H9 (cell line): Measurements from ENCODE around the gene TMEM204. TPM values are rescaled to one million over a fixed set of nuclear protein-coding genes. Genes with fewer than 3 reads are reported as not detected.

Source experiments
- DNase-seq: peaks from one replicate; pipeline ENCODE4 v3.0.0-alpha.2; 2017
- H2AFZ ChIP-seq: one replicate; pipeline ENCODE4 v1.6.1; 2013; ENCODE audit warnings: mild to moderate bottlenecking, low read length, control low read depth, moderate library complexity
- H2AK5ac ChIP-seq: 2 replicates; pipeline ENCODE4 v1.6.1; 2013; ENCODE audit warnings: low read length, control low read depth, mixed read lengths; ENCODE audit not compliant: insufficient read length
- H2BK120ac ChIP-seq: one replicate; pipeline ENCODE4 v1.6.1; 2013; ENCODE audit warnings: low read depth, mild to moderate bottlenecking, low read length, control low read depth, inconsistent platforms; ENCODE audit not compliant: poor library complexity, severe bottlenecking
- H2BK12ac ChIP-seq: 2 replicates; pipeline ENCODE4 v1.6.1; 2013; ENCODE audit warnings: low read length, control low read depth, mixed read lengths, low read depth; ENCODE audit not compliant: insufficient read length
- H2BK15ac ChIP-seq: 2 replicates; pipeline ENCODE4 v1.6.1; 2013; ENCODE audit warnings: low read depth, low read length, control low read depth
- H2BK20ac ChIP-seq: one replicate; pipeline ENCODE4 v1.6.1; 2013; ENCODE audit warnings: low read depth, mild to moderate bottlenecking, low read length, control low read depth, inconsistent platforms; ENCODE audit not compliant: poor library complexity, severe bottlenecking
- H2BK5ac ChIP-seq: 2 replicates; pipeline ENCODE4 v1.6.1; 2013; ENCODE audit warnings: low read length, control low read depth, mixed read lengths; ENCODE audit not compliant: insufficient read length
- H3K14ac ChIP-seq: 2 replicates; pipeline ENCODE4 v1.6.1; 2013; ENCODE audit warnings: low read length, control low read depth; ENCODE audit not compliant: insufficient read depth
- H3K18ac ChIP-seq: 2 replicates; pipeline ENCODE4 v1.6.1; 2013; ENCODE audit warnings: low read depth, mild to moderate bottlenecking, mixed read lengths, low read length, control low read depth; ENCODE audit not compliant: insufficient read length
- H3K23ac ChIP-seq: 2 replicates; pipeline ENCODE4 v1.6.1; 2013; ENCODE audit warnings: low read length, control low read depth, mixed read lengths, low read depth; ENCODE audit not compliant: insufficient read length
- H3K23me2 ChIP-seq: 2 replicates; pipeline ENCODE4 v1.6.1; 2013; ENCODE audit warnings: low read depth, mild to moderate bottlenecking, mixed read lengths, low read length, control low read depth; ENCODE audit not compliant: insufficient read length, poor library complexity, severe bottlenecking
- H3K27ac ChIP-seq: 2 replicates; pipeline ENCODE4 v1.5.1; 2013; ENCODE audit warnings: low read length, control low read depth, mixed read lengths, low read depth; ENCODE audit not compliant: insufficient read length
- H3K27me3 ChIP-seq: 2 replicates; pipeline ENCODE4 v1.6.1; 2013; ENCODE audit warnings: low read length, control low read depth, inconsistent platforms; ENCODE audit not compliant: insufficient read depth
- H3K4ac ChIP-seq: 2 replicates; pipeline ENCODE4 v1.6.1; 2013; ENCODE audit warnings: low read depth, mild to moderate bottlenecking, control low read depth, inconsistent platforms, low read length, moderate library complexity
- H3K4me1 ChIP-seq: 2 replicates; pipeline ENCODE4 v1.6.1; 2013; ENCODE audit warnings: low read length, control low read depth, inconsistent platforms; ENCODE audit not compliant: insufficient read depth
- H3K4me2 ChIP-seq: 2 replicates; pipeline ENCODE4 v1.6.1; 2013; ENCODE audit warnings: low read length, control low read depth, mixed read lengths; ENCODE audit not compliant: insufficient read length, insufficient read depth
- H3K56ac ChIP-seq: 2 replicates; pipeline ENCODE4 v1.6.1; 2013; ENCODE audit warnings: low read depth, mild to moderate bottlenecking, mixed read lengths, low read length, control low read depth; ENCODE audit not compliant: insufficient read length
- H3K79me1 ChIP-seq: 2 replicates; pipeline ENCODE4 v1.6.1; 2013; ENCODE audit warnings: low read depth, mild to moderate bottlenecking, moderate library complexity, low read length, control low read depth, inconsistent platforms; ENCODE audit not compliant: insufficient read depth, poor library complexity, severe bottlenecking
- H3K79me2 ChIP-seq: 2 replicates; pipeline ENCODE4 v1.6.1; 2013; ENCODE audit warnings: low read length, control low read depth, inconsistent platforms; ENCODE audit not compliant: insufficient read depth
- H3K9ac ChIP-seq: 2 replicates; pipeline ENCODE4 v1.6.1; 2013; ENCODE audit warnings: low read length, control low read depth, mixed read lengths; ENCODE audit not compliant: insufficient read length; ENCODE audit errors: extremely low read depth
- H3K9me3 ChIP-seq: one replicate; pipeline ENCODE4 v1.6.1; 2013; ENCODE audit warnings: low read depth, low read length, inconsistent platforms; ENCODE audit not compliant: control insufficient read depth
- H3T11ph ChIP-seq: one replicate; pipeline ENCODE4 v1.6.1; 2013; ENCODE audit warnings: mild to moderate bottlenecking, low read length, control low read depth, inconsistent platforms
- H4K20me1 ChIP-seq: one replicate; pipeline ENCODE4 v1.6.1; 2013; ENCODE audit not compliant: control insufficient read depth, insufficient read length, insufficient read depth
- H4K5ac ChIP-seq: 2 replicates; pipeline ENCODE4 v1.6.1; 2013; ENCODE audit warnings: low read depth, mild to moderate bottlenecking, mixed read lengths, low read length, control low read depth; ENCODE audit not compliant: insufficient read length
- H4K8ac ChIP-seq: replicated peaks from 2 replicates; pipeline ENCODE4 v1.6.1; 2013; ENCODE audit warnings: low read length, control low read depth, mixed read lengths, low read depth; ENCODE audit not compliant: insufficient read length
- H4K91ac ChIP-seq: 2 replicates; pipeline ENCODE4 v1.6.1; 2013; ENCODE audit warnings: low read depth, mild to moderate bottlenecking, moderate library complexity, mixed read lengths, low read length, control low read depth; ENCODE audit not compliant: insufficient read length
- H3K27ac Mint-ChIP-seq, 3 experiments: 2 replicates in 2 of 3; 3 replicates in 1 of 3; pipeline ENCODE4 v1.8.0; 2020 to 2021; ENCODE audit warnings: mixed read lengths in 3 of 3, mild to moderate bottlenecking in 1 of 3, moderate library complexity in 1 of 3
- H3K27me3 Mint-ChIP-seq: 2 replicates; pipeline ENCODE4 v1.8.0; 2021; ENCODE audit warnings: low read depth, mild to moderate bottlenecking, moderate library complexity, mixed read lengths
- H3K36me3 Mint-ChIP-seq, 3 experiments: 2 replicates in 2 of 3; 3 replicates in 1 of 3; pipeline ENCODE4 v1.8.0; 2020 to 2021; ENCODE audit warnings: low read depth in 3 of 3, mixed read lengths in 3 of 3; ENCODE audit not compliant: insufficient read depth in 1 of 3
- H3K4me1 Mint-ChIP-seq, 2 experiments: 2 replicates each; pipeline ENCODE4 v1.8.0; 2020; ENCODE audit warnings: mixed read lengths in 2 of 2
- H3K4me3 Mint-ChIP-seq, 2 experiments: 2 replicates in 1 of 2; 3 replicates in 1 of 2; pipeline ENCODE4 v1.8.0; 2020 to 2021; ENCODE audit warnings: mild to moderate bottlenecking in 2 of 2, mixed read lengths in 2 of 2, moderate library complexity in 1 of 2
- H3K9me3 Mint-ChIP-seq, 2 experiments: 2 replicates in 1 of 2; 3 replicates in 1 of 2; pipeline ENCODE4 v1.8.0; 2020; ENCODE audit warnings: mild to moderate bottlenecking in 2 of 2, mixed read lengths in 2 of 2, moderate library complexity in 1 of 2
- WGBS: extraction: QIAGEN DNeasy Blood & Tissue Kit; methylation state at CpG from one replicate; pipeline ENCODE4 v1.1.7; 2013; ENCODE audit warnings: missing lambda C conversion rate, low lambda C conversion rate, mixed read lengths; ENCODE audit not compliant: insufficient read length; ENCODE audit errors: extremely low coverage; 5-methylcytosine and 5-hydroxymethylcytosine counted together
- long read RNA-seq: library from polyadenylated mRNA; unstranded; transcript quantifications from one replicate; pipeline ENCODE4 v2.0.0, GENCODE V29; 2020
- total RNA-seq: library from RNA; stranded (reverse); gene quantifications from 2 replicates; pipeline ENCODE4 v1.2.1, GENCODE V29; 2021
- TF ChIP-seq, protein P1 (sequence below): fragments of 200-600 bp; sonication (generic); conservative IDR thresholded peaks from 3 replicates; pipeline ENCODE4 v1.8.0; 2021; ENCODE audit warnings: antibody characterized with exemption, mild to moderate bottlenecking

The TMEM204 gene
- total RNA-seq = not detected in 2 replicates
- long read RNA-seq, partial matches to known transcripts = 0 of 1 reads
- long read RNA-seq, other reads (novel, unspliced or antisense) = 1 of 1 reads

- no peak within 1 kb of the TSS for H2AK5ac ChIP-seq
- no peak within 1 kb of the TSS for H3K23ac ChIP-seq
- H2BK120ac ChIP-seq = no peak within 1 kb of the TSS
- H2BK20ac ChIP-seq = no peak within 1 kb of the TSS
- no peaks in the 10 kb centered on the region for H3K4me1 ChIP-seq
- no peak within 1 kb of the TSS for H4K5ac ChIP-seq
- H3T11ph ChIP-seq = no peak within 1 kb of the TSS
- no peaks in the 10 kb centered on the region for H3K4me1 Mint-ChIP-seq
- H3K23me2 ChIP-seq = no peaks in the 10 kb centered on the region
- no peaks in the 10 kb centered on the region; the same call in 1 of the 2 replicates for H3K27me3 ChIP-seq
- no peak within 1 kb of the TSS for H3K18ac ChIP-seq
- no peaks in the 10 kb centered on the region for H3K9me3 Mint-ChIP-seq
- H4K91ac ChIP-seq = no peak within 1 kb of the TSS
- no peak within 1 kb of the TSS for H3K4me2 ChIP-seq
- H2BK12ac ChIP-seq = no peak within 1 kb of the TSS
- no peaks in the 10 kb centered on the region; a peak in 1 of 7 replicates for H3K36me3 Mint-ChIP-seq
- H3K56ac ChIP-seq = no peak within 1 kb of the TSS
- H4K8ac ChIP-seq = no peak within 1 kb of the TSS
- no peak within 1 kb of the TSS for H2AFZ ChIP-seq
- H3K4ac ChIP-seq = no peak within 1 kb of the TSS
- no peaks in the 10 kb centered on the region for H3K79me2 ChIP-seq
- TF ChIP-seq, protein P1, sequence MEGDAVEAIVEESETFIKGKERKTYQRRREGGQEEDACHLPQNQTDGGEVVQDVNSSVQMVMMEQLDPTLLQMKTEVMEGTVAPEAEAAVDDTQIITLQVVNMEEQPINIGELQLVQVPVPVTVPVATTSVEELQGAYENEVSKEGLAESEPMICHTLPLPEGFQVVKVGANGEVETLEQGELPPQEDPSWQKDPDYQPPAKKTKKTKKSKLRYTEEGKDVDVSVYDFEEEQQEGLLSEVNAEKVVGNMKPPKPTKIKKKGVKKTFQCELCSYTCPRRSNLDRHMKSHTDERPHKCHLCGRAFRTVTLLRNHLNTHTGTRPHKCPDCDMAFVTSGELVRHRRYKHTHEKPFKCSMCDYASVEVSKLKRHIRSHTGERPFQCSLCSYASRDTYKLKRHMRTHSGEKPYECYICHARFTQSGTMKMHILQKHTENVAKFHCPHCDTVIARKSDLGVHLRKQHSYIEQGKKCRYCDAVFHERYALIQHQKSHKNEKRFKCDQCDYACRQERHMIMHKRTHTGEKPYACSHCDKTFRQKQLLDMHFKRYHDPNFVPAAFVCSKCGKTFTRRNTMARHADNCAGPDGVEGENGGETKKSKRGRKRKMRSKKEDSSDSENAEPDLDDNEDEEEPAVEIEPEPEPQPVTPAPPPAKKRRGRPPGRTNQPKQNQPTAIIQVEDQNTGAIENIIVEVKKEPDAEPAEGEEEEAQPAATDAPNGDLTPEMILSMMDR = no peak
- H3K27me3 Mint-ChIP-seq = no peaks in the 10 kb centered on the region
- H4K20me1 ChIP-seq = no peaks in the 10 kb centered on the region
- no CpG with 5 or more reads among the region's 27 CpGs for WGBS
- H3K79me1 ChIP-seq = no peaks in the 10 kb centered on the region
- H3K9me3 ChIP-seq = no peaks in the 10 kb centered on the region
- no peak within 1 kb of the TSS for H3K9ac ChIP-seq
- H3K27ac Mint-ChIP-seq = no peak within 1 kb of the TSS; a peak in 1 of 7 replicates
- no peak within 1 kb of the TSS for H2BK5ac ChIP-seq
- H3K27ac ChIP-seq = no peak within 1 kb of the TSS
- H3K4me3 Mint-ChIP-seq = no peak within 1 kb of the TSS
- no peak within 1 kb of the TSS; the same call in 1 of the 2 replicates for H3K14ac ChIP-seq
- no peak for DNase-seq
- H2BK15ac ChIP-seq = no peak within 1 kb of the TSS
Measured at GRCh38 chr16:1533443-1533951, at the start of gene TMEM204. TMEM204 (plus strand) TSS chr16:1533666; CDS start chr16:1534276, 610 bp downstream.
